ENCODE results near the gene SSPN.

Gene SSPN

DNA sequence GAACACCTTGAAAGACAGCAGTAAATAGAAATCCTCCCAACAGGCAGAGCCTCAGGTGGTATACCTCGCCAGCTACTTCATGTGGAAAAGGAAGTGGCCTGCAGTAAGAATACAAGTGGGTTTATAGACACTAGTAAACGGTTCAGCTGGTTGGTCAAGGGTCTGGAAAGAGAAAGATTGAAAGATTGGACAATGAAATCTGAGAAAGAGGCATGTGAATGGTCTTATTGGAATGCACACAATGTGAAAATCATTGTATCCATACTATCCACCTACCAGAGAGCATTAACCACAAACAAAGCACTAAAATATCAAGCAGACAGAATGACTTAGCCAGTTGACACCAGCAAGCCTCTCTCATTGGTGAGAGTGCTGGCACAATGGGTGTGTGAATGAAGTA, 98.2 kb downstream of the SSPN start:
- H2AFZ ChIP-seq (ENCODE audit: low read depth, low read length, severe bottlenecking) = no peak overlapping the region
- H4K20me1 ChIP-seq (ENCODE audit: low read depth, low read length) = no peaks in the 10 kb centered on the region
- no peak overlapping the region for H3K4me2 ChIP-seq (ENCODE audit: low read depth, low read length, poor library complexity, severe bottlenecking)
- no peaks in the 10 kb centered on the region for H3K9me3 ChIP-seq (ENCODE audit: insufficient read depth, low read length)
- TF ChIP-seq, protein P1, sequence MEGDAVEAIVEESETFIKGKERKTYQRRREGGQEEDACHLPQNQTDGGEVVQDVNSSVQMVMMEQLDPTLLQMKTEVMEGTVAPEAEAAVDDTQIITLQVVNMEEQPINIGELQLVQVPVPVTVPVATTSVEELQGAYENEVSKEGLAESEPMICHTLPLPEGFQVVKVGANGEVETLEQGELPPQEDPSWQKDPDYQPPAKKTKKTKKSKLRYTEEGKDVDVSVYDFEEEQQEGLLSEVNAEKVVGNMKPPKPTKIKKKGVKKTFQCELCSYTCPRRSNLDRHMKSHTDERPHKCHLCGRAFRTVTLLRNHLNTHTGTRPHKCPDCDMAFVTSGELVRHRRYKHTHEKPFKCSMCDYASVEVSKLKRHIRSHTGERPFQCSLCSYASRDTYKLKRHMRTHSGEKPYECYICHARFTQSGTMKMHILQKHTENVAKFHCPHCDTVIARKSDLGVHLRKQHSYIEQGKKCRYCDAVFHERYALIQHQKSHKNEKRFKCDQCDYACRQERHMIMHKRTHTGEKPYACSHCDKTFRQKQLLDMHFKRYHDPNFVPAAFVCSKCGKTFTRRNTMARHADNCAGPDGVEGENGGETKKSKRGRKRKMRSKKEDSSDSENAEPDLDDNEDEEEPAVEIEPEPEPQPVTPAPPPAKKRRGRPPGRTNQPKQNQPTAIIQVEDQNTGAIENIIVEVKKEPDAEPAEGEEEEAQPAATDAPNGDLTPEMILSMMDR (IDR thresholded peaks at IDR 0.05; ENCODE audit: insufficient read depth, low read length, poor library complexity, severe bottlenecking) = no peak
- no peak for TF ChIP-seq EZH2phosphoT487 (conservative IDR thresholded peaks at IDR 0.05; ENCODE audit: low read length)
- H3K79me2 ChIP-seq (ENCODE audit: insufficient read depth, low read length) = no peaks in the 10 kb centered on the region
- no peaks in the 10 kb centered on the region for H3K9me2 ChIP-seq (replicated peaks; ENCODE audit: insufficient read depth, low read length)
- no peaks in the 10 kb centered on the region for H3K36me3 ChIP-seq (ENCODE audit: low read length)
- no peak overlapping the region for H3K27ac ChIP-seq (ENCODE audit: low read depth, low read length)
- H3K9ac ChIP-seq (ENCODE audit: low read length) = no peak overlapping the region
- no peaks in the 10 kb centered on the region for H3K27me3 ChIP-seq (ENCODE audit: low read length)
- H3F3A ChIP-seq (ENCODE audit: insufficient read depth) = no peaks in the 10 kb centered on the region
- H3K4me3 ChIP-seq (ENCODE audit: insufficient read depth, low read length, poor library complexity, severe bottlenecking) = no peak overlapping the region

DNA sequence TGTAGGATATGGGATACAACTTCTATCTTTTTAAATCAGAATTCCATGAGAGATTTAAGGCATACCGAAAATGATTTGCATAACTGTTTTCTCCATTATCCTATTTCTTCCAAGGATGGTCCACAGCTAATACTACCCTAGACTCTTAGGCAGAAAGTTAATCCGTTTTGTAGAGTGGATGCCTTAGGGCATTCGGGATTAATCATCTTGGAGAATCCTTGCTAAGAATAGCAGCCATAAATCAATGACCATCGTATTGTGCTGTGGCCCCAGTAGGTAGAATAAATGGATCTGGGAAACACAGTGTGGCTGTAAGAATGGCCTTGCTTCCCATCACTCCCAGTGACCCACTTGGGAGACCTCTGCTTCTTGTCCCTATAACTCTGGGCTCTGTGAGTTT, 99.6 kb downstream of the SSPN start:
- TF ChIP-seq, protein P1 (IDR thresholded peaks at IDR 0.05; ENCODE audit: insufficient read depth, low read length, poor library complexity, severe bottlenecking) = no peak
- no peak for TF ChIP-seq EZH2phosphoT487 (conservative IDR thresholded peaks at IDR 0.05; ENCODE audit: low read length)
- Histone ChIP-seq H3K4me2 (ENCODE audit: low read depth, low read length, poor library complexity, severe bottlenecking) (no peak overlapping the region), H3K36me3 (ENCODE audit: low read length) (no peaks in the 10 kb centered on the region)

DNA sequence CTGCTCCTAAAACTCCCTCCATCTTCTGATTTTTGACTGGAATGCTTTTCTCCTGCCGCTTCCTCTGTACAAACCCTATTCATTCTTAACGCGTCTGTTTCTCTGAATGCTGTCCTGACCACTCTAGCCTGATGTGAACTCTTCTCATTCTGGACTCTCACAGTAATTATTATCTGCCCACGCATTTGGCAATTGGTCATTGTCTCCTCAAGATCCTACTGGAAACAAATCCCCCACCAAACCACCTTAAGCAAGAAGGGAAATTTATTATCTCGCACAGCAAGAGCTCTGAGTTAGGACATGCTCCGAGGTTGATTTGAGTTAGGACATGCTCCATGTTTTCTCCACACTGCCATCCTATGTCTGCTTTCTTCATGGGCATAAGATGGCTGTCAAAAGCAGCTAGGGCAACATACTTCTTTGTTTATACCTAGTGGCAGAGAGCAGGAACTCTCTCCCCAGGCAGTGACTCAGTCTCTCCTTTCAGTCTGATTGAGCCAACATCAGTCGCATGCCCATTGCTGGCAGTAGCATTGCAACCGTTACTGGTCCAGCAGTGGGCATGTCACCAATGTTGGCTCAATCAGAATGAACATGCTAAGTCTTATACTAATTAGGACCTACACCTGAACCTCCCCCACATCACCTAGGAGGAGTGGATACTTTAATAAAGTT, 102.2 kb downstream of the SSPN start:
- no peak overlapping the region for H2AFZ ChIP-seq (ENCODE audit: low read depth, low read length, severe bottlenecking)
- TF ChIP-seq EZH2phosphoT487 (conservative IDR thresholded peaks at IDR 0.05; ENCODE audit: low read length) = no peak
- TF ChIP-seq, protein P1 (IDR thresholded peaks at IDR 0.05; ENCODE audit: insufficient read depth, low read length, poor library complexity, severe bottlenecking) = no peak
- H3K4me3 ChIP-seq (ENCODE audit: insufficient read depth, low read length, poor library complexity, severe bottlenecking) = no peak overlapping the region

More for the DNA sequence above, 99.6 kb downstream of the SSPN start:
- no peaks in the 10 kb centered on the region for H4K20me1 ChIP-seq (ENCODE audit: low read depth, low read length)
- H3K79me2 ChIP-seq (ENCODE audit: insufficient read depth, low read length) = no peaks in the 10 kb centered on the region
- H2AFZ ChIP-seq (ENCODE audit: low read depth, low read length, severe bottlenecking) = no peak overlapping the region
- no peak overlapping the region for H3K27ac ChIP-seq (ENCODE audit: low read depth, low read length)
- no peaks in the 10 kb centered on the region for H3K9me3 ChIP-seq (ENCODE audit: insufficient read depth, low read length)
- H3K9ac ChIP-seq (ENCODE audit: low read length) = no peak overlapping the region
- H3F3A ChIP-seq (ENCODE audit: insufficient read depth) = no peaks in the 10 kb centered on the region
- no peak overlapping the region for H3K4me3 ChIP-seq (ENCODE audit: insufficient read depth, low read length, poor library complexity, severe bottlenecking)
- H3K9me2 ChIP-seq (replicated peaks; ENCODE audit: insufficient read depth, low read length) = no peaks in the 10 kb centered on the region
- no peaks in the 10 kb centered on the region for H3K27me3 ChIP-seq (ENCODE audit: low read length)

More for the DNA sequence above, 102.2 kb downstream of the SSPN start:
- Histone ChIP-seq H3K4me2 (ENCODE audit: low read depth, low read length, poor library complexity, severe bottlenecking) (no peak overlapping the region), H3K27ac (ENCODE audit: low read depth, low read length) (no peak overlapping the region), H4K20me1 (ENCODE audit: low read depth, low read length) (no peaks in the 10 kb centered on the region), H3K27me3 (ENCODE audit: low read length) (no peaks in the 10 kb centered on the region), H3K36me3 (ENCODE audit: low read length) (no peaks in the 10 kb centered on the region), H3K9me3 (ENCODE audit: insufficient read depth, low read length) (no peaks in the 10 kb centered on the region), H3F3A (ENCODE audit: insufficient read depth) (no peaks in the 10 kb centered on the region), H3K9me2 (replicated peaks; ENCODE audit: insufficient read depth, low read length) (no peaks in the 10 kb centered on the region), H3K9ac (ENCODE audit: low read length) (no peak overlapping the region), H3K79me2 (ENCODE audit: insufficient read depth, low read length) (no peaks in the 10 kb centered on the region)
